ENCODE measurements around the gene RPL37.
"Not testable (repeated sequence)": the region's sequence is repeated elsewhere in the genome, so short reads cannot be mapped to it uniquely, and the experiment has no call there.

The RPL37 gene

GRCh38 chr5:40796487-40796889, 38.5 kb downstream of the RPL37 start:
- no peak for DNase-seq (ENCODE audit: low read depth)

GRCh38 chr5:40794877-40795276, 40.1 kb downstream of the RPL37 start:
- DNase-seq (ENCODE audit: low read depth) = not testable (repeated sequence)

- DNase-seq (ENCODE audit: low read depth) = not testable (repeated sequence)
These were observed 40.7 kb downstream of the RPL37 start for GRCh38 chr5:40794340-40794739.

- DNase-seq (ENCODE audit: low read depth) = not testable (repeated sequence)
These were observed 42.3 kb downstream of the RPL37 start for GRCh38 chr5:40792691-40793090.

- DNase-seq (ENCODE audit: low read depth) = no peak
These were observed 43.3 kb downstream of the RPL37 start for GRCh38 chr5:40791715-40792139.

GRCh38 chr5:40790947-40791593, 44.0 kb downstream of the RPL37 start:
- DNase-seq (ENCODE audit: low read depth) = no peak

- not testable (repeated sequence) for DNase-seq (ENCODE audit: low read depth)
These were observed 46.1 kb downstream of the RPL37 start for GRCh38 chr5:40788941-40789340.

GRCh38 chr5:40787986-40788385, 47.0 kb downstream of the RPL37 start:
- no peak for DNase-seq (ENCODE audit: low read depth)

GRCh38 chr5:40786664-40787063, 48.4 kb downstream of the RPL37 start:
- not testable (repeated sequence) for DNase-seq (ENCODE audit: low read depth)

- DNase-seq (ENCODE audit: low read depth) = no peak
These were observed 50.1 kb downstream of the RPL37 start for GRCh38 chr5:40784916-40785315.

GRCh38 chr5:40784027-40784653, 50.9 kb downstream of the RPL37 start:
- DNase-seq (ENCODE audit: low read depth) = no peak

- DNase-seq (ENCODE audit: low read depth) = no peak
These were observed 53.1 kb downstream of the RPL37 start for GRCh38 chr5:40781843-40782409.

GRCh38 chr5:40780858-40781257, 54.2 kb downstream of the RPL37 start:
- no peak for DNase-seq (ENCODE audit: low read depth)

GRCh38 chr5:40780199-40780598, 54.8 kb downstream of the RPL37 start:
- DNase-seq (ENCODE audit: low read depth) = no peak

- DNase-seq (ENCODE audit: low read depth) = no peak
These were observed 55.5 kb downstream of the RPL37 start for GRCh38 chr5:40779561-40779960.

GRCh38 chr5:40778133-40778532, 56.9 kb downstream of the RPL37 start:
- DNase-seq (ENCODE audit: low read depth) = no peak

GRCh38 chr5:40776658-40776977, 58.4 kb downstream of the RPL37 start:
- DNase-seq (ENCODE audit: low read depth) = no peak

- no peak for DNase-seq (ENCODE audit: low read depth)
These were observed 59.0 kb downstream of the RPL37 start for GRCh38 chr5:40775846-40776657.
